MM.1S (cell line): Measurements from ENCODE around the gene DHRS7B.

ENCODE experiments used
- CTCF ChIP-seq: fragments of 300-600 bp; sonication (generic); IDR thresholded peaks from 2 replicates; pipeline ENCODE4 v1.5.1; 2016; ENCODE audit warnings: antibody characterized with exemption, low read length, mixed read lengths
- EZH2 ChIP-seq: fragments of 300-600 bp; sonication (generic); optimal IDR thresholded peaks from 2 replicates; pipeline ENCODE3; 2017; ENCODE audit warnings: low read depth, mild to moderate bottlenecking, antibody characterized with exemption, low read length, mixed read lengths

- TF ChIP-seq CTCF (no peak), EZH2 (no peak)
Observed at GRCh38 chr17:21191698-21192097, 64.9 kb downstream of the DHRS7B start.
